Fibroblast of skin of abdomen (primary cell): ENCODE results near the gene DNM3.

Source experiments
- DNase-seq: peaks from one replicate; pipeline ENCODE4 v3.0.0-alpha.2; 2013

The DNM3 gene

DNA sequence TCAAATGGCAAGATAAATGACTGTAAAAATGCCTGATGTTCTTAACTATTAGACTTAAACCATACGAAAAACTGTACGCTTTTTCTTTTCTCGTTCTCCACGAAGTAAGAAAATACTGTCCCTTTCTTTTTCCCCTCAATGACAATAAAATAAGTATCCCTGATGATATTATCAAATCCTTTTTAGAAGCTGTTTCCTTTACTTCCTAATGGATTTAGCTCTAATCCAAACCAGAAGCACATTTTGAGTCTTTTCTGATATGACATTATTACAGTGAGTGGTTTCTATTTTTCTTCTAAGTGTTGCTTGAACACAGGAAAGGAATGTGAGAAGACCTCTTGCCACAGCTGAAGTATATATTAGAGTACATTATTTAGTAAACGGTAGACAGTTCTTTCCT is 32.4 kb downstream of the DNM3 start:
- no peak for DNase-seq

GRCh38 chr1:171877701-171878100 is 36.4 kb downstream of the DNM3 start:
- DNase-seq: peak; percentile 4

DNA sequence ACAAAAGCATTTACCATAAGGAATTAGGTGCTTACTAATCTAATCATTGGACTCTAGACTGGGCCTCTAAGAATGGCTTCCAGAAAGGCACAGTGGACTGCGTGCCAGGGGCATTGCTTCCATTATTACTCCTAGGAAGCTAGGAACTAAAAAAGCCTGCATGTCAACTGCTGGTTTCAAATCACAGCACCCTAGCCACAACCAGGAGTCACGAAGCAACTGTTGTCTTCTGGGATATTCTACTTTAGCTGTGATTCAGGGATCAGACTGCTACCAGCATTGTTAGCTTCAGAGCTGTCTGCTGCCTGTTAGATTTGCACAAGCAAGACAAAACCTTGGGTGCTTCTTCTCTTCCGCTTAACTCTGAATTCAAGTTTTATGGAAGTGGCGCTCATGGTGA is 38.3 kb downstream of the DNM3 start:
- no peak for DNase-seq

GRCh38 chr1:171881442-171881841 is 40.1 kb downstream of the DNM3 start:
- no peak for DNase-seq

DNA sequence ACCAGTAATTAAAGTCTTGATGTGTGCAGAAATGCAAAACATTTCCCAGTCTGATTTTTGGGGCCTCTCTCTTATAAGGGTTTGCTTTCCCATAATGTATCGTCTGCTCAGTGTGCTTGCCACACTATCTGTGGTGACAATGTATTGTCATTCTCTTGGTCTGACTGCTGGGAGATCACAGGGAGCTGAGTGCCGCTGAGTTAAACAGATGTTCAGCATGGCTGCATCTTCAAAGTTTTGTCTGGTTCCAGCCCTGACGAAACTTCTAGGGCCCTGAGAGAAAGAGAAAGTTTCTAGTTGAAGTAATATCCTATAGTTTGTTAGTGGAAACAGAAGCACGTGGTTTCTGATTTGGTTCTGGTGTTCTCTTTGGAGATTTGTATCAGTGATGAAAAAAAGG is 42.6 kb downstream of the DNM3 start:
- DNase-seq: no peak

DNA sequence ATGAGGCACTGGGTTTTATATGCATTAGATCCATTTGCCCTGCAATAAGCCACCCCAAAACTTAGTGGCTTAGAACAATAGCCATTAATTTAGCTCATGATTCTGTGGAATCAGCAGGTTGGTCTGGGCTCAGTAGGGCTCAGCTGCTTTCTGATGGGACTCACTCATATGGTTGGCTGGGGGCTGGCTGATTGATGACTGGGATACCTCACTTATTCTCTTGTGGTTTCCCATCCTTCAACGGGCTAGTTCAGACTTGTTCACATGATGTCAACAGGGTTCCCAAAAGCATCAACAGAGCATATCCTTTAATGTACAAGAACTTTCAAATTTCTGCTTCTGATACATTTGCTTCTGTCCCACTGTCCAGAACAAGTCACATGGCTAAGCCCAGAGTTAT is 43.2 kb downstream of the DNM3 start:
- DNase-seq: peak; percentile 5

GRCh38 chr1:171890131-171890530 is 48.8 kb downstream of the DNM3 start:
- no peak for DNase-seq

DNA sequence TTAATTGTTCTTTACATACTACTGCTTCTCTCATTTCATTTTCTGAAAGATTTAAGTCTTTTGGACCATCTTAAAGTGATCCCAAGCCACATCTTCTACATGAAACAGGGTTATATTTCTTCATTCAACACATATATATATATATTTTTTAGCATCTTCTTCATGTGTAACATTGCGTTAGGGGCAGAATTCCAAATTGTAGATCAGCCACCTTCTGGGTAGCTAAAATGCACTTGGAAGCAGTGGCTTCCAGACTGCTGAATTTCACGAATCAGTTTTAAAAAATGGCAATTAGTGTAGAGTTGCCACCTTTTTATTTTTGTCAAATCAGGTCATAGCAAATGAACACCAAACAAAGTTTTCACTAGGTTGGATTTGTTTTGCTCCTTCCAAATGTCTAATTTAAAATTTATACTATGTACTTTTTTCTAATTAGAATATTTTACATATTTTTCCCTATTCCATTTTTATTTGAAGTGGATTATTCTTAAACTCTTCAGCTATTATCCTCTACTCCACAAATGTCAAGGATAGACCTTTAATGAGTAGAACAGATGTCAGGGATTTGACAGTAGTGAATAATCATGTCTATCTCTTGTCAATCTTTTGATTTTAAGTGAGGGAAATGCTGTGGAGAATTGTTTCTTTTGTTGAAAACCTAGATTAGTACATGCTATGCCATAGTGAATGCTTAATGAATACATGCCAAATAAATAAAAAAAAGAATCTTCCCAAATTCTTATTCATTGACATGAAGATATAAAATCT is 55.8 kb downstream of the DNM3 start:
- no peak for DNase-seq

DNA sequence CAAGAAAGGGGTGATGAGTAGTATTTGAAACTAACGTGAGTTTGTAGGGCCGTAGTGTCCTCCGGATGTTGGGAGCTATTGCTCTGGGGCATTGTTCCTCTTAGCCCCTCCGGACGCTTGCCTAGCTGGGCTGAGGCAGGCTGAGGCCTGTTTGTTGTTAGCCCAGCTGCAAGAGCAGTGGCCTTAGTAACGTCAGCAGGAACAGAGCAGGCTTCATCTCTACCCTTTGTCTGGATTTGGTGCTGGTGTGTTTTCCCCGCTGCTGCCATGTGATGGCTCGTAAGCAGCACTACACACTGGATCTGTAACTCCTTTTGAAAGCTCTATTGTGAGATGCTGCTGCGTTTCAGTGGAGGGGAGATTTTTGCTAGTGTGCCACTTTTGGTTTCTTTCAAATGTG is 57.6 kb downstream of the DNM3 start:
- no peak for DNase-seq

DNA sequence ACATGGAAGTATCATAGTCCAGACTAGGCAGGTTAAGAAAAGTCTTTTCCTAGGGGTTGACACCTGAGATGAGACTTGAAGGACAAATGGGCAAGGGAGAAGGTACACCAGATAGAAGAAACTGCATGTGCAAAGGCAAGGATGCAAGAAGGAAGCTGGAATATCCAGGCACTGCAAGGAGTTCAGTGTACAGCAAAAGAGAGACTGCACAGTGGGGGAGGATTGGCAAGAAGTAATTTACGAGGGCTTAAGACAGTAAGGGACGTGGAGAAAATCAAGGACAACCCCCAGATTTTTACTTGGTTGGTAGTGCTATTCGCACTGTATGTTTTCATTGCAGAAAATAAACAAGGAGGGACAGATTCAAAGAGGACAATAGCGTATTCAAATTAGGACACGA is 58.5 kb downstream of the DNM3 start:
- DNase-seq: no peak

DNA sequence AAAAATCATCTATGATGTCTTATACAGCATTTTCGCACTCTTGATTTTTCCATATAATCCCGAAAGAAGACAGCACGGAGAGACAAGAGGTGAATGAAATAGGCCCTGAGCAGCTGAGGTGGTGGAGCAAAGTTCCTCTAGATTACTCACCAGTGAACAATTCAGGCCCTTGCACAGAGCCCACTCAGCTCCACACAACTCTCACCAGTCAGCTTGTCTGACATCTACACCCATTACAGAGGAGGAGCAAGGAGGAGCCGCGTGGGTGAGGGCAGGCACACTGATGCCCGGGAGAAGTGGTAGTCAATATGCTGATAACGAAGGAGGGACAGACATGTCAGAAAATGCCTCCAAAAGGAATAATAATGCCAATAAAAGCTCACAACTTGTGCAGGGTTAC is 59.9 kb downstream of the DNM3 start:
- no peak for DNase-seq

DNA sequence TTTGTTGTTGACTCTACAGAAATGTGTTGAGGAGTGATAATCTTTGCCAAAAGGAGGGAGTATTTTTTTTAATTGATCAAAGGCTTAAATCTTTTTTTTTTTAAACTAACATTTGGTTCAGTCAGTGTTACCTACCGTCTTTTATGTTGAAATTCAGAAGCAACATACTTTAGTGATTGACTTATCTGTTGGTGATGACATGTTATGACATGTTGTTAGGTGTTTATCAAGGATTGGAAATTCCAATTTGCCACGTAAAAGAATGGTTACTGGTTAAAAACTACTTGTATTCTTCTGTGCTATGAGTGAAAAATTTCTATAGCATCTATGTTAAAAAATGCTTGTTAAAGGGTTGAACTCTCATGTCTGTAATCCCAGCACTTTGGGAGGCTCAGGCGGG is 61.2 kb downstream of the DNM3 start:
- DNase-seq: no peak

GRCh38 chr1:171904778-171905450 is 63.6 kb downstream of the DNM3 start:
- no peak for DNase-seq

DNA sequence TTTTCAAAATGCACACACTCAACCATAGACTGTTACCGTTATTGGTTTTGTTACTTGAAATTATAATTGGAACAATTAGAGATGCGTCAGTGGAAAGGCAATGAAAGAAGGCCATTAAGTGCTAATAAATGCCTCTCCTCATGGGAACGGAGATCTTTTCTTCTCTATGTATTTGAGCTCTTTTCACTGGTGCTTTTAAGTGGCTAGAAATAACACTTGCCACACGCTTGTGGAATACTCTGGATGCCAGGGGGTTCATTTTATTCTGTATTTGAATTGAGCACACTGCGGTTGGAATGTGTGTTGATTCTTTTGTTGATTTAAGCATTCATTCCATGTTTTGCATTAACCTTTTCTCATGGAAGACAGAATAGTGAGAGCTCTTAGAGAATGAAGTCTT is 68.4 kb downstream of the DNM3 start:
- DNase-seq: no peak

- no peak for DNase-seq
Observed at GRCh38 chr1:171910786-171911185, 69.5 kb downstream of the DNM3 start.

DNA sequence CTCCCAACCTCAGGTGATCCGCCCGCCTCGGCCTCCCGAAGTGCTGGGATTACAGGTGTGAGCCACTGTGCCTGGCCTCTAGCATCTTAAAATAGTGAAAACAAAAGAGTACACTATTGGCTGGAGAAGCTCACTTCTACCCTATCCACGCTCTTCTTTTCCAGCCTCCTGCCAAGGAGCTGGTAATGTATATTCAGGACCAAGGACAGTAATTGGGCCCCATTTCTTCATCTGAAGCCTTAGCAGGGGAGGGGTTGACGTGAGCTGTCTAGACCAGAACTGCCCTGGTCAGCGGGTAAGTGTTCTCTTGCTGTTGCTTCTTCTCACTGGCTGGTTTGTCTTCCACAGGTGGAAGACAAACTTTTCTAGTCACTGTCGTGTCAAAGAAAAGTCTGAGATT is 70.2 kb downstream of the DNM3 start:
- peak; percentile 9 for DNase-seq

- DNase-seq: no peak
Observed at GRCh38 chr1:171912509-171913175, 71.3 kb downstream of the DNM3 start.

- no peak for DNase-seq
Observed at GRCh38 chr1:171913385-171913784, 72.1 kb downstream of the DNM3 start.

GRCh38 chr1:171916315-171916771 is 75.0 kb downstream of the DNM3 start:
- no peak for DNase-seq

GRCh38 chr1:171917331-171917730 is 76.0 kb downstream of the DNM3 start:
- no peak for DNase-seq

- DNase-seq: peak; percentile 19
Observed at GRCh38 chr1:171919891-171920887, 78.9 kb downstream of the DNM3 start.

GRCh38 chr1:171922999-171923398 is 81.7 kb downstream of the DNM3 start:
- DNase-seq: no peak

GRCh38 chr1:171929121-171929520 is 87.8 kb downstream of the DNM3 start:
- DNase-seq: no peak
